Measurements from ENCODE around the gene SHOC2.

The SHOC2 gene

DNA sequence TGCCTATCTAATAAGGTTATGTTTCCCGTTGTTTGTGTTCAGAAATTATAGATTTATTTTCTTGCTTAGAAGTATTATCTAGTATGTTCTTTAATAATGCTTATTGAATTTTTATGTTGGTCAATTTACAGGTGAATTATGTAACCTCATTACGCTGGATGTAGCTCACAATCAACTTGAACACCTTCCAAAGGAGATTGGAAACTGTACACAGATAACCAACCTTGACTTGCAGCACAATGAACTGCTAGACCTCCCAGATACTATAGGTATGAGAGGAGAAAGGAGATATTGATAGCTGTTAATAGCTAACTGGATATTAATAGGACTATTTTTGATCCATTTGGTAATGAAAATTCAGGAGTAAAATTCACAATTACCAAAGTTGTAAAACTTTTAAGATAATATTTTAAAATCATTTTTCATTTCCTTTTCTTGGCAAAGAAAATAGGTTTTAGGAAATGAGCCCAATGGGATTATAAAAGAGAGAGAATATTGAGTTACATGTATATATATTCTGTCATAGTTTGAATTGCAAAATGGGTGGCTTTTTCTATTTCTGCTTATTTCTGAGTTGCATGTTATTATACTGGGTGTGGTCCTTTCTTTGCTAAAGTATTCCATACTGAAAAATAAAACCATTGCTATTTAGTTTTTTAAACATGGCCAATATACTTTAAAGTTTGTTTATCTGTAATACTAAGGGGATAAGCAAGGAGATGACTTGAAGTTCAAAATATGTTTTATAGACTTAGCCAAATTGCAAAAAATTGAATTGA is 66.3 kb downstream of the SHOC2 start:
- no peak for DNase-seq

DNA sequence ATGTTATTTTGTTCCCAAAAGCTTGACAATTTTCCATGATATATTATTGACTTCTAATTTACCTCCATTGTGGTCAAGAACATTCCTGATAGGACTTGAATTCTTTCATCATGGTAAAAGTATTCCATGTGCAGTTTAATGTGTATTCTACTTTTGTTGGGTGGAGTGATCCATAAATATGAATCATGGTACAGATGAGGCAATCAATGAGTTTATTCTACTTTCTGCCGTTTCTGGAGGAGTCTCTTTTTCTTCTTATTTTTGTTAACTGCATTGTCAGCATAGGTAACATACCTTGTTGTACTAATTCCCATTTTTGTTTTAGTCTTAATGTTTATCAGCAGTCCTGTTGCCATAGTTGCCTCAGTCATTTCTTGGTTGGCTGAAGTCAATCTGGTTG is 69.6 kb downstream of the SHOC2 start:
- DNase-seq: no peak

GRCh38 chr10:110992006-110992800 is 72.8 kb downstream of the SHOC2 start:
- no peak for DNase-seq

- DNase-seq: peak; percentile 66
These were observed 73.8 kb downstream of the SHOC2 start for GRCh38 chr10:110993024-110993693.

- DNase-seq: no peak
These were observed 75.1 kb downstream of the SHOC2 start for GRCh38 chr10:110994406-110995086.

DNA sequence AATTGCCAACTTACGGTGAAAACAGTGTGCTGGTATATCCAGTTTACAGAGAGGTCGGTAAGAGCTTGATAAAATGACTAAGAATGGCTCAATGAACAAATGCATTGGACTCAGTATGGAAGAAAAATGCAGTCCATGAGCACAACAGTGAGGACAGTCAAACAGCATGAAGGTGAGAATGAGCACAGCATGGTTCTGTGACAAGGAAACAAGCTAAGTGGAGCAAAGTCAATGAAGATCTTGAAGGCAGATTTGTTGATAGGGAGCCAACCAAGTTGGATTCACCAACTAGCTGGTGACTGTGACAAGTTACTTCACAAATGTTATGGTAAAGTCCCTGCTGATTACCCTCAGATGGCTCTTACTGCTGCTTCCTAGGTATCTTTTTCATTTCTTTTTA is 75.9 kb downstream of the SHOC2 start:
- no peak for DNase-seq

DNA sequence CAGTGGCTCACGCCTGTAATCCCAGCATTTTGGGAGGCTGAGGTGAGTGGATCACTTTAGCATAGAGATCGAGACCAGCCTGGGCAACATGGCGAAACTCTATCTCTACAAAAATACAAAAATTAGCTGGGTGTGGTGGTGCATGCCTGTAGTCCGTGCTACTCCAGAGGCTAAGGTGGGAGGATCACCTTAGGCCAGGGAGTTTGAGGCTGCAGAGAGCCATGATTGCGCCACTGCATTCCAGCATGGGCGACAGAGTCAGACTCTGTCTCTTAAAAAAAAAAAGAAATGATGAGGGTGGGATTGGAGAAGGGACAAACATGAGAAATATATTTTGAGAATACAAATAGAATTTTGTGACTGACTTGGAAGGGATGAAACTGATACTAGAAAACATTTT is 76.9 kb downstream of the SHOC2 start:
- DNase-seq: no peak

GRCh38 chr10:111004016-111004415 is 84.6 kb downstream of the SHOC2 start:
- DNase-seq: no peak

- DNase-seq: no peak
These were observed 88.1 kb downstream of the SHOC2 start for GRCh38 chr10:111007486-111007885.

DNA sequence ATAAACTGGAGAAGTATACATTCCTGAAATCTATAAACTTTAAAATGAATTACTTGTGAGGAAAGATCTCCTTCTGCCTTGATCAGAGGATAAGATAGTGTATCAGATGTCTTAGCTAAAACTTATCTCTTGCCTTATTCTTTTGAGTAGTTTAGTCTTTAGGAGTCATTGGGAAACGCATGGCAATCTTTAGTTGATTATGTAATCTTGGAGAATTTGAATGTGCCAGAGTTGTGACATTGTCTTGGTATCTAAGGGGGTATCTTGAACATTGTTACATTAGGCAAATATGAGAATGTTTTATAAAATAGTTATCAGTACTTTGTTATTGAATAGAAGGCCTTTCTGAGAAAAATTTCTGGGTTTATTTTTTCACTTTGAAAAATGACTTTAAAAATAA is 95.8 kb downstream of the SHOC2 start:
- DNase-seq: peak; percentile 20

DNA sequence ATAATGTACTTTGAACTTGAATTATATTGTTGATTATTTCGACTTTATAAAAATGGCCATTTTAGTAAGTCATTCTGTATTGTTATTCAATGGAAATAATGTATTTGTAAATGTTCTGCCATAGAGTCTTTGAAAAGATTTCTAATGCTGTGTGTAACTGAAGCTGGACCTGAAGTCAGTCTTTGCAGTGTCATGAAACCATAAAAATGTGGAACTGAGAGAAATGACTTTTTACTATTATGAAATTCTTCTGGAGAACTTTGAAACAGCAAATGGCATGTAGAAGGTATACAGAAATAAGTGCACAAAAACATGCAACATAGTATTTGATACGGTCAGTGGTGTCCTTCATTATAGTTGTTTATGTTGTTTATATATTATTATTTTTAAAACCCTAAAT is 97.7 kb downstream of the SHOC2 start:
- DNase-seq: peak; percentile 78

- no peak for DNase-seq
These were observed 98.6 kb downstream of the SHOC2 start for GRCh38 chr10:111018021-111018420.

DNA sequence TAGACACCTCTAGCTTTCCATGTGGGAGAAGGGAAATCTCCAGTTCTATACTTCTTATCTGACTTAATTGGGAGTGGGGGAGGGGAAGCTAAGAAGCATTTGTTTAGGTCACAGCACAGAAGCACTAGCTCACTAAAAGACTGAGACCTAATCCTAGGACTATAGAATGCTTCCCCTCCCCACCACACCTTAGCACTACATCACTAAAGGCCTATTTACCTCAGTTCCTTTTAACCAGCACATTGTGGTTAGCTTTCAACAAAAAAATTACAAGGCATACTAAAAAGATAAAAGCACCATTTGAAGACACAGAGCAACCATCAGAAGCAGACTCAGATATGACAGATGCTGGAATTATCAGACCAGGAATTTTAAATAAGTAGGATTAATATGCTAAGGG is 103.7 kb downstream of the SHOC2 start:
- no peak for DNase-seq

GRCh38 chr10:111030042-111030750 is 110.8 kb downstream of the SHOC2 start:
- peak; percentile 51 for DNase-seq

DNA sequence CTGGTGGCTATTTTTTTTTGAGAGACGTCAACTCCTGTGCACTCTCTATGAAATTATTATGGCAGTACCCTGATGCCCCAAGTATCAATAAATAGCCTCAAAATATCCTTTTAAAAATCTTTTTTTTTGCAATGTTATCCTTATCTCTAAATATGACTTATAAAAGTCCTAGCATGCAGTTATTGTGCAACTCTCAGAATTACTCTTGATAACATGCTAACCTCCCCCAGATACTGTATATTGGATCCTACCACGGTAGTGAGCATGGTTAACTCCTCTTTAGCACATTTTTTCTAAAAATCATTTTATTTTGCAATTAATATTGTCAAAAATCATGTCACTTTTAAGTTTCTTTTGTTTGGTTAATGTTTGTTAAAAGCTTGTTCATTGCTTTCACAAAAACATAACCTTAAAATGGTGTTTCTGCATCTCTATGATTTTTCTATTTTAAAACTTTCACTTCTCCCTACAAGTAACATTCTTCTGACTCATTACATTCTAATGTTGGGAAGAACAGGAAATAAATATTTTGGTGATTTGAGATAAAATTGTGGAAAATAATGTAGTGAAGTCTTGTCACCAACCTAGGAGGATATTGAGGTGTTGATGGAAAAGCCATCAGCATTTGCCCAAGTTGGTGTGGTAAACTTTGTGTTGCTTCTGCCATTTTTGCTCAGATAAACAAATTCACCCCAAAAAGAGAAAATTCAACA is 115.3 kb downstream of the SHOC2 start:
- no peak for DNase-seq

DNA sequence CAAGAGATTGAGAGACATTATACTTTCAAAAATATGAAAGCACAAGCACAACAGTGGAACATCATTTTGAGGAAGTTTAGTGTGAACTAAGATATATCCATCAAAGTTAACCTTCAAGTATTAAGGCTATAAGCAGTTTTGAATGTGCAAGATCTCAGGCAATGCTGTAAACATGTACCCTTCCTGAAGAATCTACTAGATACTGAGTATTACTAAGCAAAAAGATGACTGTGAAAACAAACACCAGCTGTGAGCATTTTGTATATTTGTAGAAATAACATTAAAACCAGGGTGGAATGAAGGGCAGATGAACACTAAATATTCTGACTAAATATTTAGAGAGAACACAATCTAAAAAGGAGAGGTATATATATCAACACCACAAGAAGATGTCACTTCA is 116.1 kb downstream of the SHOC2 start:
- DNase-seq: no peak

GRCh38 chr10:111037858-111038257 is 118.5 kb downstream of the SHOC2 start:
- peak; percentile 14 for DNase-seq

DNA sequence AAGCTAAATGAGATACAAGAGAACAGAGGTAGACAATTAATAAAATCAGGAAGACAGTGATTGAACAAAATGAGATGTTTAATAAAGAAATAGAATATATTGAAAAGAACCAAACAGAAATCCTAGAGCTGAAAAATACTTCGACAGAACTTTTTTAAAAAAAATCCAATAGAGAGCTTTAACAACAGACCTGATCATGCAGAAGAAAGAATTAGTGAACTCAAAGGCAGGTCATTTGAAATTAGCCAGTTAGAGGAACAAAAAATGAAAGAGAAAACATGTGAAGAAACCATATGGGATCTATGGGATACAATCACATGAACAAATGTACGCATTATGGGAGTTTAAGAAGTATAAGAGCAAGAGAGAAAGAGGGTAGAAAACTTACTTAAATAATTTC is 120.1 kb downstream of the SHOC2 start:
- DNase-seq: no peak

DNA sequence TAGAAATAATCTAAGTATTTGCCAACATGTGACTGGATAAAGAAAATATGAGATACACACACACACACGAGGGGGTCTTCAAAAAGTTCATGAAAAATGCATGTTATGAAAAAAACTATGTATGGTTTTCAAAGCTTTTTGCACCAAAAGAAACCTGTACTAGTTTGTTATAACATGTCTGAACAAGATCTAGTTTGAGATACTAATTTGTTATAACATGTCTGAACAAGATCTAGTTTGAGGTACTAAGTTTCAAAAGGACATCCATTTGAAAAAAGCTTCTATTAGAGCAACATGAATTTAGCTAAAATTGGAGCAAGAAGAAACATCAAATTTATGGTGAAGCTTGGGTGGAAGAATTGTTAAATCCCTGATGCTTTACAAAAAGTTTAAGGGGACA is 137.6 kb downstream of the SHOC2 start:
- DNase-seq: no peak
